Suprapubic skin (tissue), 3 donors: ENCODE results near the gene NDUFB5.

ENCODE experiments used
- CTCF ChIP-seq, 2 donors: fragments of 200-600 bp in 1 of 2; fragments of 450-650 bp in 1 of 2; sonication (generic) in 1 of 2; IDR thresholded peaks; one replicate each; pipeline ENCODE4 v1.5.1; 2016 to 2019; ENCODE audit warnings: antibody characterized with exemption in 2 of 2, mild to moderate bottlenecking in 1 of 2, moderate library complexity in 1 of 2
- POLR2A ChIP-seq, 2 donors: fragments of 450-650 bp; IDR thresholded peaks; one replicate each; pipeline ENCODE4 v1.6.1; 2017; ENCODE audit warnings: antibody characterized with exemption in 2 of 2, mild to moderate bottlenecking in 2 of 2, moderate library complexity in 2 of 2

- TF ChIP-seq CTCF (IDR thresholded peaks at IDR 0.05) (no peak), POLR2A (IDR thresholded peaks at IDR 0.05) (no peak)
Observed at GRCh38 chr3:179580992-179581391, 23.6 kb upstream of the NDUFB5 start.
